ENCODE data around the gene SYNE1. TPM values are rescaled to one million over a fixed set of nuclear protein-coding genes. Genes with fewer than 3 reads are reported as not detected.

SYNE1 gene
- total RNA-seq, 1 donor from 2014 or later, result 17.4 TPM

GRCh38 chr6:152261179-152261578, 376.0 kb downstream of the SYNE1 start:
- no peak overlapping the region for H3K4me3 ChIP-seq (ENCODE audit: low read depth, low read length)
- no peak for TF ChIP-seq CTCF (conservative IDR thresholded peaks at IDR 0.05; ENCODE audit: low read depth, low read length)
- no peak for DNase-seq (ENCODE audit: low read depth)

- no peak for TF ChIP-seq CTCF (conservative IDR thresholded peaks at IDR 0.05; ENCODE audit: low read depth, low read length)
- H3K4me3 ChIP-seq (ENCODE audit: low read depth, low read length), result no peak overlapping the region
- DNase-seq (ENCODE audit: low read depth), result no peak
These were observed 377.9 kb downstream of the SYNE1 start for GRCh38 chr6:152259234-152259633.

- no peak for DNase-seq (ENCODE audit: low read depth)
- H3K4me3 ChIP-seq (ENCODE audit: low read depth, low read length), result no peak overlapping the region
- no peak for TF ChIP-seq CTCF (conservative IDR thresholded peaks at IDR 0.05; ENCODE audit: low read depth, low read length)
These were observed 379.6 kb downstream of the SYNE1 start for GRCh38 chr6:152257581-152257980.

- H3K4me3 ChIP-seq (ENCODE audit: low read depth, low read length), result no peak overlapping the region
- TF ChIP-seq CTCF (conservative IDR thresholded peaks at IDR 0.05; ENCODE audit: low read depth, low read length), result no peak
- DNase-seq (ENCODE audit: low read depth), result no peak
These were observed 387.0 kb downstream of the SYNE1 start for GRCh38 chr6:152250127-152250526.

- no peak overlapping the region for H3K4me3 ChIP-seq (ENCODE audit: low read depth, low read length)
- TF ChIP-seq CTCF (conservative IDR thresholded peaks at IDR 0.05; ENCODE audit: low read depth, low read length), result no peak
- no peak for DNase-seq (ENCODE audit: low read depth)
These were observed 388.2 kb downstream of the SYNE1 start for GRCh38 chr6:152248980-152249379.

GRCh38 chr6:152246554-152247337, 390.4 kb downstream of the SYNE1 start:
- TF ChIP-seq CTCF (conservative IDR thresholded peaks at IDR 0.05; ENCODE audit: low read depth, low read length), result no peak
- no peak overlapping the region for H3K4me3 ChIP-seq (ENCODE audit: low read depth, low read length)
- no peak for DNase-seq (ENCODE audit: low read depth)

All from epithelial cell of proximal tubule (primary cell).